Peyer's patch (tissue), 4 donors: ENCODE results near the gene STAT6.

ENCODE experiments used
- CTCF ChIP-seq, 6 experiments: fragments of 450-650 bp in 4 of 6; fragments of 200-600 bp in 2 of 6; sonication (generic) in 1 of 6; IDR thresholded peaks; one replicate each; pipeline ENCODE4 v1.5.1; 2017 to 2019; ENCODE audit warnings: antibody characterized with exemption in 6 of 6, mild to moderate bottlenecking in 3 of 6, moderate library complexity in 1 of 6
- POLR2A ChIP-seq, 2 donors: fragments of 450-650 bp; IDR thresholded peaks; one replicate each; pipeline ENCODE4 v1.5.1; 2017; ENCODE audit warnings: antibody characterized with exemption in 2 of 2, mild to moderate bottlenecking in 2 of 2, moderate library complexity in 2 of 2

GRCh38 chr12:57159311-57159710, 48.1 kb upstream of the STAT6 start:
- TF ChIP-seq POLR2A (IDR thresholded peaks at IDR 0.05) (no peak), CTCF (IDR thresholded peaks at IDR 0.05) (no peak)
